D341Med (cell line): ENCODE data around the gene PTGFRN.

Experiments used
- DNase-seq: peaks from one replicate; pipeline ENCODE4 v3.0.0; 2012; ENCODE audit warnings: low spot score

The PTGFRN gene

GRCh38 chr1:117033772-117034171, 124.1 kb downstream of the PTGFRN start:
- no peak for DNase-seq

- no peak for DNase-seq
Measured at GRCh38 chr1:117034791-117035290, 125.1 kb downstream of the PTGFRN start.

GRCh38 chr1:117036018-117036461, 126.3 kb downstream of the PTGFRN start:
- DNase-seq, result no peak

- DNase-seq, result no peak
Measured at GRCh38 chr1:117037802-117038201, 128.1 kb downstream of the PTGFRN start.

GRCh38 chr1:117038236-117038635, 128.5 kb downstream of the PTGFRN start:
- no peak for DNase-seq
